Ovary (tissue), 9 donors: ENCODE results near the gene SUN1. TPM values are rescaled to one million over a fixed set of nuclear protein-coding genes. Genes with fewer than 3 reads are reported as not detected.

Experiments
- DNase-seq, 5 donors: peaks; one replicate each; pipeline ENCODE4 v3.0.0-alpha.2; 2019 to 2020
- H3K27ac ChIP-seq, 2 donors: fragments of 200-600 bp; one replicate each; pipeline versions ENCODE4 v1.5.1 to v1.8.0; 2019 to 2022
- H3K27me3 ChIP-seq: fragments of 200-600 bp; one replicate; pipeline ENCODE4 v1.8.0; 2022
- H3K36me3 ChIP-seq: fragments of 200-600 bp; sonication (generic); one replicate; pipeline ENCODE4 v1.5.1; 2019
- H3K4me1 ChIP-seq: one replicate; pipeline ENCODE4 v1.8.1; 2013; ENCODE audit warnings: mild to moderate bottlenecking, moderate library complexity; ENCODE audit not compliant: insufficient read depth
- H3K4me3 ChIP-seq: fragments of 200-600 bp; sonication (generic); one replicate; pipeline ENCODE4 v1.5.1; 2017
- H3K9me3 ChIP-seq, 2 donors: fragments of 200-600 bp in 1 of 2; sonication (generic) in 1 of 2; one replicate each; pipeline versions ENCODE4 v1.5.1 to v1.8.1; 2013 to 2019; ENCODE audit warnings: mild to moderate bottlenecking in 1 of 2, moderate library complexity in 1 of 2
- EP300 ChIP-seq: sonication (generic); formaldehyde crosslinking; IDR thresholded peaks from one replicate; pipeline ENCODE4 v1.6.1; 2017; ENCODE audit warnings: antibody characterized with exemption
- POLR2A ChIP-seq: fragments of 450-650 bp; IDR thresholded peaks from one replicate; pipeline ENCODE4 v1.6.1; 2017; ENCODE audit warnings: antibody characterized with exemption, mild to moderate bottlenecking, moderate library complexity
- WGBS, 3 donors: extraction: QIAGEN DNeasy Blood & Tissue Kit in 1 of 3; methylation state at CpG; one replicate each; pipeline versions ENCODE4 v1.1.5 to v1.1.7; 2013 to 2017; 5-methylcytosine and 5-hydroxymethylcytosine counted together
- intact Hi-C, 4 donors: fragments of 100-400 bp; cut with DNase I; formaldehyde crosslinking; loops; one replicate each; pipeline versions ENCODE4 v1.11.0 to v1.15.1; 2022 to 2023
- polyA plus RNA-seq, 2 donors: library from polyadenylated mRNA; stranded (reverse); fragments of 200-250 nt in 1 of 2; fragments of 350-450 nt in 1 of 2; fragmentation: Illumina TruSeq in 1 of 2; extraction: RNeasy Lipid Tissue Mini Kit (QIAGEN cat#74804) in 1 of 2; gene quantifications; one replicate each; pipeline ENCODE4 v1.2.3, GENCODE V29; 2013 to 2014
- total RNA-seq, 7 donors: library from RNA; depleted of rRNA in 2 of 7; stranded (reverse); fragments of >200 nt in 2 of 7; fragmentation: NEBNext Ultra II Directional in 3 of 7; extraction: Animal tissue kit (Norgen Biotek cat#: 25700) in 3 of 7; gene quantifications; one replicate each; pipeline versions ENCODE4 v1.1.0 to v1.2.4, GENCODE V29; 2016 to 2023
- TF ChIP-seq, protein P1 (sequence below), 3 donors: fragments of 450-650 bp in 2 of 3; fragments of 200-600 bp in 1 of 3; IDR thresholded peaks; one replicate each; pipeline versions ENCODE4 v1.5.1 to v1.8.0; 2016 to 2022; ENCODE audit warnings: antibody characterized with exemption in 3 of 3, mild to moderate bottlenecking in 1 of 3
- donor health status: DM: no; HTN: no; CAD: no; lungs with moderate emphysema.
- donor health status: DM: no; HTN: no; CAD: no.
- donor health status: Bipolar disorder and iron deficiency.
- donor health status: DM: yes; HTN: yes; CAD: no.
- donor health status: DM: no; HTN: no; CAD: no.
- donor health status: DM: yes; HTN: yes; CAD: no.

SUN1 gene
- total and polyA plus RNA-seq, 9 donors, result 100 to 196 (median 143) TPM

DNA sequence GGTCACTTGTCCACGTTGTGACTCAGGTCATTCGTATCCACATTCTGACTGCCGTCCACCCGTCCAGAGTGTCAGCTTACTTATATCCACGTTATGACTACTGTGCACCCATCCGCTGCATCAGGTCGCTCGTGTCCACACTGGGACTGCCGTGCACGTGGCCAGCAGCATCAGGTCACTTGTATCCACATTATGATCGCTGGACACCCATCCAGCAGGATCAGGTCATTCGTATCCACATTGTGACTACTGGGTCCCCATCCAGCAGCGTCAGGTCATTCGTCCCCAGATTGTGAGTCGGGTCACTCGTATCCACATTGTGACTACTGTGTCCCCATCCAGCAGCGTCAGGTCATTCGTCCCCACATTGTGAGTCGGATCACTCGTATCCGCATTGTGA lies 47.3 kb upstream of the SUN1 start:
- no peaks in the 10 kb centered on the region for H3K36me3 ChIP-seq
- H3K4me3 ChIP-seq, result no peak overlapping the region
- no peak for DNase-seq
- intact Hi-C loops, result loop anchor here (5.0 to 10.0 kb wide), 5 partner anchors 50 to 200 kb away; partner anchors contain the start of genes CYP2W1 (in 1 of the 4), GET4 (in 1 of the 4) and SUN1 (in 1 of the 4)
- WGBS, 3 donors, result 96% methylated on average over 21 of the region's 21 CpGs
- H3K4me1 ChIP-seq, result peaks cover 18% of the 10 kb centered on the region
- H3K9me3 ChIP-seq, result peaks cover 0 to 3% of the 10 kb centered on the region in 2 donors
- no peaks in the 10 kb centered on the region for H3K27me3 ChIP-seq
- H3K27ac ChIP-seq, result no peak overlapping the region
- no peak for TF ChIP-seq POLR2A
- no peak for TF ChIP-seq EP300
- TF ChIP-seq, protein P1, sequence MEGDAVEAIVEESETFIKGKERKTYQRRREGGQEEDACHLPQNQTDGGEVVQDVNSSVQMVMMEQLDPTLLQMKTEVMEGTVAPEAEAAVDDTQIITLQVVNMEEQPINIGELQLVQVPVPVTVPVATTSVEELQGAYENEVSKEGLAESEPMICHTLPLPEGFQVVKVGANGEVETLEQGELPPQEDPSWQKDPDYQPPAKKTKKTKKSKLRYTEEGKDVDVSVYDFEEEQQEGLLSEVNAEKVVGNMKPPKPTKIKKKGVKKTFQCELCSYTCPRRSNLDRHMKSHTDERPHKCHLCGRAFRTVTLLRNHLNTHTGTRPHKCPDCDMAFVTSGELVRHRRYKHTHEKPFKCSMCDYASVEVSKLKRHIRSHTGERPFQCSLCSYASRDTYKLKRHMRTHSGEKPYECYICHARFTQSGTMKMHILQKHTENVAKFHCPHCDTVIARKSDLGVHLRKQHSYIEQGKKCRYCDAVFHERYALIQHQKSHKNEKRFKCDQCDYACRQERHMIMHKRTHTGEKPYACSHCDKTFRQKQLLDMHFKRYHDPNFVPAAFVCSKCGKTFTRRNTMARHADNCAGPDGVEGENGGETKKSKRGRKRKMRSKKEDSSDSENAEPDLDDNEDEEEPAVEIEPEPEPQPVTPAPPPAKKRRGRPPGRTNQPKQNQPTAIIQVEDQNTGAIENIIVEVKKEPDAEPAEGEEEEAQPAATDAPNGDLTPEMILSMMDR (IDR thresholded peaks at IDR 0.05), result no peak

DNA sequence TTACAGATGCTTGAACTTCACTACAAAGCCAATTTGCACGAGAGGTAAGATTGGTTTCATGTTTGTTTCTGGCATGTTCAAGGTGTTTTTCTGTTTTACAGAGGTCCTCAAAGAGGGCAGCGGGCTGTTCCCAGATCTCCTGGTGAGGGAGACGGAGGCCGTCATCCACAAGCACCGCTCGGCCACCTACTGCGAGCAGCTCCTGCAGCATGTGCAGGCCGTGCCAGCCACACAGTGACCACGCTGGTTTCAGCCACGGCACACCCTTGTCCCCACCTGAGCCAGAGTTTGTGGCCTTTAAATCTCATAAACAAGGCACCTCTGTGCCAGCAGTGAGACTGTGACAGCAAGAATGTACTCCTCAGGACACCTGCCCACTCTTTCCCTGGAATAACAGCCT lies 46.9 kb upstream of the SUN1 start:
- no peaks in the 10 kb centered on the region for H3K36me3 ChIP-seq
- H3K9me3 ChIP-seq, result peaks cover 0 to 3% of the 10 kb centered on the region in 2 donors
- H3K4me3 ChIP-seq, result no peak overlapping the region
- intact Hi-C loops, result loop anchor here (5.0 to 10.0 kb wide), 5 partner anchors 49 to 199 kb away; partner anchors contain the start of genes CYP2W1 (in 1 of the 4), GET4 (in 1 of the 4) and SUN1 (in 1 of the 4)
- DNase-seq, result no peak
- TF ChIP-seq EP300 (no peak), POLR2A (no peak)
- TF ChIP-seq, protein P1 (IDR thresholded peaks at IDR 0.05), result no peak
- whole genome bisulfite sequencing, 3 donors, result 92 to 94% (median 93%) methylated on average over 10 of the region's 10 CpGs
- H3K27ac ChIP-seq, result no peak overlapping the region
- H3K4me1 ChIP-seq, result peaks cover 15% of the 10 kb centered on the region
- H3K27me3 ChIP-seq, result no peaks in the 10 kb centered on the region

DNA sequence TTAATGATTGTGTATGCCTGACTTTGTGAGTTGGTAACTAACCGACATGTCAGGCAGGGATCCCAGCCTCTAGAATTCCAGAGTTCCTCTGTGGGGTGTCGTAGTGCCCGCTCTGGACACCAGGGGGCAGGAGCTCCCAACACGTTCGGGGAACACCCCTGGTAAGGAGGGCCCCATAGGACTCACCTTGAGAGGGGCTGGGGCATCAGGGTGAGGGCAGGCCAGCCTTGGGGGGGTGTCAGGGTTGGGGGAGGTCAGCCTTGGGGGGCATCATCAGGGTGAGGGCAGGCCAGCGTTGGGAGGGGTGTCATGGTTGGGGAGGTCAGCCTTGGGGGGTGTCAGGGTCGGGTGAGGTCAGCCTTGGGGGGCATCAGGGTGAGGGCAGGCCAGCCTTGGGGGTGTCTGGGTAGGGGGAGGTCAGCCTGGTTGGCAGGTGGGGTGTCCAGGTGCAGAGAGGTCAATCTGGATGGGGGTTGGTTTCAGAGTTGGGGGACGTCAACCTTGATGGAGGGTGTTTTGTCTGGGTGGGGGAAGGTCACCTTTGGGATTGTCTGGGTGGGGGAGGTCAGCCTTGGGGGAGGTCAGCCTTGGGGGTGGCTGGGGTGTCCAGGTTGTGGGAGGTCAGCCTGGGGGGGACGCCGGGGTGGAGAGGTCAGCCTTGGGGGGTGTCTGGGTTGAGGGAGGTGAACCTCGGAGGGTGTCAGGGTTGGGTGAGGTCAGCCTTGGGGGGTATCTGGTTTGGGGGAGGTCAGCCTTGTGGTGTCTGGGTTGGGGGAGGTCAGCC lies 45.6 kb upstream of the SUN1 start:
- Histone ChIP-seq H3K27ac (peak overlapping the region in 1 of 2 donors; percentile 37), H3K27me3 (no peaks in the 10 kb centered on the region), H3K36me3 (no peaks in the 10 kb centered on the region), H3K9me3 (peaks cover 0 to 3% of the 10 kb centered on the region in 2 donors), H3K4me1 (peaks cover 13% of the 10 kb centered on the region), H3K4me3 (no peak overlapping the region)
- peak; percentile 67 to 87 (median 84) for DNase-seq
- intact Hi-C loops, result loop anchor here (5.0 to 10.0 kb wide), 5 partner anchors 48 to 198 kb away; partner anchors contain the start of genes CYP2W1 (in 1 of the 4), GET4 (in 1 of the 4) and SUN1 (in 1 of the 4)
- TF ChIP-seq, protein P1 (IDR thresholded peaks at IDR 0.05), result peak; percentile 37 to 87 (median 85)
- TF ChIP-seq POLR2A, result no peak
- WGBS, 3 donors, result 48 to 56% (median 53%) methylated on average over 9 to 11 of the region's 11 CpGs

DNA sequence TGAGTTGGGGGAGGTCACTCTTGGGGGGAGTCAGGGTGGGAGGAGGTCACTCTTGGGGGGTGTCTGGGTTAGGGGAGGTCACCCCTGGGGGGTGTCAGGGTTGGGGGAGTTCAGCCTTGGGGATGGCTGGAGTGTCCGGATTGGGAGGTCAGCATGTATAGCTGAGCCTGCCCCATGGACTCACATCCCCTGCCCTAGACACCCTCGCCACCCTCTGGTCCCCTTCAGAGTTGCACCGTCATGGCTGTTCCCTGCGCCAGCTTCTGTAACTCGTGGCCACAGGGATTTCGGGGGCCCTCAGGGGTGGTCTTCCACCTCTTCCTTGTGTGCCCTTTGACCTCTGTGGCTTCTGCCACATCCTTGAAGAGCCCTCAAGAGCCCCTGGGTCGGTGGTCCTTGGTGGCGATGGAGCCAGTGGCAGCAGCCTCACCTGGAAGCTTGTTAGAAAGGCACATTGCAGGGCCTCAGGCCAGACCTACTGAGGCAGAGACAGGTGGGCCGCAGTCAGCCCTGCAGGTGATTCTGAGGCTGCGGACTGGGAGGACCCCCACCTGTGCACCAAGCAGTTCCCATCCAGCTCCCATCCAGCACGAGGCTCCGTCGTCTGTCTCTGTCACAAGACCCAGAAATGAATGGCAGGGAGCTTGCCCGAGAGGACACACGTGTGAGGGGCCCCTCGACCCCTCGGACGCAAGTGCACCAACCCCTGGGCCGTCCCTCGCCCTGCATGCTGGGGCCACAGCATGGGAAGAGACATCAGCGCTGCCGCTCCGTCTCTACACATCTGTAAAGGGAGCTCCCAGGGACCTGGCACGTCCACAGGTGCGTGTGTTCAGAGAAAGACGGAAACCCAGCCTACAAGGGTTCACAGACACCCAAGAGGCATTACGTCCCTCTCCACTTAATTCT lies 44.7 kb upstream of the SUN1 start:
- Histone ChIP-seq H3K36me3 (no peaks in the 10 kb centered on the region), H3K4me3 (no peak overlapping the region), H3K4me1 (peaks cover 8% of the 10 kb centered on the region), H3K27ac (no peak overlapping the region), H3K27me3 (no peaks in the 10 kb centered on the region), H3K9me3 (peaks cover 0 to 3% of the 10 kb centered on the region in 2 donors)
- intact Hi-C loops, result loop anchor here (5.0 to 10.0 kb wide), 5 partner anchors 47 to 197 kb away; partner anchors contain the start of genes CYP2W1 (in 1 of the 4), GET4 (in 1 of the 4) and SUN1 (in 1 of the 4)
- 92 to 93% (median 93%) methylated on average over 27 of the region's 27 CpGs for WGBS, 3 donors
- TF ChIP-seq, protein P1 (IDR thresholded peaks at IDR 0.05), result no peak
- TF ChIP-seq EP300 (no peak), POLR2A (no peak)
- DNase-seq, result no peak
